ENCODE data around the gene GPN1. TPM values are rescaled to one million over a fixed set of nuclear protein-coding genes. Genes with fewer than 3 reads are reported as not detected.

The GPN1 gene
- total RNA-seq, 1 experiment from 2014 or later: 45.1 TPM

- peaks cover 74% of the 10 kb centered on the region for H3K79me2 ChIP-seq (ENCODE audit: low read depth)
- H3K4me1 ChIP-seq (replicated peaks; ENCODE audit: insufficient read depth): no peaks in the 10 kb centered on the region
- H3K36me3 ChIP-seq (ENCODE audit: low read depth): peaks cover 26% of the 10 kb centered on the region
- H4K20me1 ChIP-seq (ENCODE audit: insufficient read depth): no peaks in the 10 kb centered on the region; the same call in 1 of the 2 replicates
- H3K27me3 ChIP-seq (ENCODE audit: insufficient read depth, low read depth): no peaks in the 10 kb centered on the region
- H3F3A ChIP-seq (ENCODE audit: insufficient read depth, low read depth): peaks cover 11% of the 10 kb centered on the region; the same call in 1 of the 2 replicates
- POLR2A ChIA-PET (ENCODE audit: unreplicated experiment): no interaction called here
- intact Hi-C loops (cut with micrococcal nuclease; ENCODE audit: unreplicated experiment): no loop called here
- no peaks in the 10 kb centered on the region for H3K9me2 ChIP-seq (ENCODE audit: insufficient read depth)
- no peak overlapping the region for H3K4me2 ChIP-seq
- no peak for DNase-seq
- H2AFZ ChIP-seq: no peak overlapping the region
- CTCF ChIA-PET: no interaction called here
- H3K9me3 ChIP-seq (ENCODE audit: insufficient read depth, low read depth): peaks cover 8% of the 10 kb centered on the region; the same call in 1 of the 2 replicates
- no peak overlapping the region for H3K4me3 ChIP-seq
- H3K27ac ChIP-seq: no peak overlapping the region
- TF ChIP-seq EZH2 (IDR thresholded peaks at IDR 0.05; ENCODE audit: low read depth) (no peak), CTCF (conservative IDR thresholded peaks at IDR 0.05) (no peak)
- BruUV-seq (replicated peaks): no TSS peak
Measured at GRCh38 chr2:27596627-27597026, 32.2 kb upstream of the GPN1 start.

- H3K4me1 ChIP-seq (replicated peaks; ENCODE audit: insufficient read depth): no peaks in the 10 kb centered on the region
- BruUV-seq (replicated peaks): no TSS peak
- H3K4me3 ChIP-seq: no peak overlapping the region
- H3K9me2 ChIP-seq (ENCODE audit: insufficient read depth): no peaks in the 10 kb centered on the region
- no peak for TF ChIP-seq CTCF (conservative IDR thresholded peaks at IDR 0.05)
- TF ChIP-seq EZH2 (IDR thresholded peaks at IDR 0.05; ENCODE audit: low read depth): no peak
- DNase-seq: no peak
- no peaks in the 10 kb centered on the region; the same call in 1 of the 2 replicates for H3K79me2 ChIP-seq (ENCODE audit: low read depth)
- H4K20me1 ChIP-seq (ENCODE audit: insufficient read depth): no peaks in the 10 kb centered on the region; the same call in 1 of the 2 replicates
- POLR2A ChIA-PET (ENCODE audit: unreplicated experiment): no interaction called here
- no peak overlapping the region for H3K4me2 ChIP-seq
- CTCF ChIA-PET: no interaction called here
- no peak overlapping the region for H2AFZ ChIP-seq
- no peak overlapping the region for H3K27ac ChIP-seq
- peaks cover 48% of the 10 kb centered on the region for H3K36me3 ChIP-seq (ENCODE audit: low read depth)
- H3K27me3 ChIP-seq (ENCODE audit: insufficient read depth, low read depth): no peaks in the 10 kb centered on the region
- peaks cover 13% of the 10 kb centered on the region; the same call in 1 of the 2 replicates for H3F3A ChIP-seq (ENCODE audit: insufficient read depth, low read depth)
- intact Hi-C loops (cut with micrococcal nuclease; ENCODE audit: unreplicated experiment): no loop called here
- H3K9me3 ChIP-seq (ENCODE audit: insufficient read depth, low read depth): no peaks in the 10 kb centered on the region
Measured at GRCh38 chr2:27606611-27607010, 22.2 kb upstream of the GPN1 start.

GRCh38 chr2:27613985-27614384 lies 14.9 kb upstream of the GPN1 start:
- Histone ChIP-seq H3K4me1 (replicated peaks; ENCODE audit: insufficient read depth) (no peaks in the 10 kb centered on the region), H3K36me3 (ENCODE audit: low read depth) (peaks cover 36% of the 10 kb centered on the region), H2AFZ (no peak overlapping the region), H3K9me3 (ENCODE audit: insufficient read depth, low read depth) (no peaks in the 10 kb centered on the region), H3K4me2 (no peak overlapping the region), H4K20me1 (ENCODE audit: insufficient read depth) (no peaks in the 10 kb centered on the region; the same call in none of the 2 replicates), H3K9me2 (ENCODE audit: insufficient read depth) (no peaks in the 10 kb centered on the region), H3K4me3 (no peak overlapping the region), H3K27ac (no peak overlapping the region), H3K79me2 (ENCODE audit: low read depth) (peaks cover 7% of the 10 kb centered on the region), H3F3A (ENCODE audit: insufficient read depth, low read depth) (peaks cover 19% of the 10 kb centered on the region), H3K27me3 (ENCODE audit: insufficient read depth, low read depth) (no peaks in the 10 kb centered on the region)
- no peak for DNase-seq
- ChIA-PET POLR2A (ENCODE audit: unreplicated experiment) (no interaction called here), CTCF (no interaction called here)
- intact Hi-C loops (cut with micrococcal nuclease; ENCODE audit: unreplicated experiment): no loop called here
- BruUV-seq (replicated peaks): no TSS peak
- TF ChIP-seq EZH2 (IDR thresholded peaks at IDR 0.05; ENCODE audit: low read depth): no peak
- TF ChIP-seq CTCF (conservative IDR thresholded peaks at IDR 0.05): no peak
